ENCODE results near the gene FBXO27.

DNA sequence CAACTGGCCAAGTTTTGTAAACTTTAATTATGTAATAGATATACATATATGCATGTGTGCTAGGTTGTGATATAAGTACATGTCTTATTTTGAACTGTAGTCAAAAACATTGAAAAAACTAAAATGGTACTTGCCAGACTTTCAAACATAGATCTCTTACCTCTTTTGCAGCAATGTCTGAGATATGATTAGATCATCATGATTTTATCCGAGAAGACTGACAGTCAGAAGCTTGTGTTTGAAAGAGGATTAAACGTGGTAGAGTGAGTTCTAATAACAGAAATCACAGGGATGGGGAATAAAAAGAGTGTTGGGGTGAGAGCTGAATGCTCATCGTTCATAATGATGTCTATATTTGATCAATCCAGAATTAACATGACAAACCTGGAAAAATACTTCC, 33.6 kb upstream of the FBXO27 start:
- TF ChIP-seq, protein P1, sequence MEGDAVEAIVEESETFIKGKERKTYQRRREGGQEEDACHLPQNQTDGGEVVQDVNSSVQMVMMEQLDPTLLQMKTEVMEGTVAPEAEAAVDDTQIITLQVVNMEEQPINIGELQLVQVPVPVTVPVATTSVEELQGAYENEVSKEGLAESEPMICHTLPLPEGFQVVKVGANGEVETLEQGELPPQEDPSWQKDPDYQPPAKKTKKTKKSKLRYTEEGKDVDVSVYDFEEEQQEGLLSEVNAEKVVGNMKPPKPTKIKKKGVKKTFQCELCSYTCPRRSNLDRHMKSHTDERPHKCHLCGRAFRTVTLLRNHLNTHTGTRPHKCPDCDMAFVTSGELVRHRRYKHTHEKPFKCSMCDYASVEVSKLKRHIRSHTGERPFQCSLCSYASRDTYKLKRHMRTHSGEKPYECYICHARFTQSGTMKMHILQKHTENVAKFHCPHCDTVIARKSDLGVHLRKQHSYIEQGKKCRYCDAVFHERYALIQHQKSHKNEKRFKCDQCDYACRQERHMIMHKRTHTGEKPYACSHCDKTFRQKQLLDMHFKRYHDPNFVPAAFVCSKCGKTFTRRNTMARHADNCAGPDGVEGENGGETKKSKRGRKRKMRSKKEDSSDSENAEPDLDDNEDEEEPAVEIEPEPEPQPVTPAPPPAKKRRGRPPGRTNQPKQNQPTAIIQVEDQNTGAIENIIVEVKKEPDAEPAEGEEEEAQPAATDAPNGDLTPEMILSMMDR (IDR thresholded peaks at IDR 0.05) = no peak
- TF ChIP-seq POLR2A (IDR thresholded peaks at IDR 0.05) = no peak

Data from Peyer's patch (tissue), 4 donors.